NB4 (cell line): ENCODE results near the gene CRYBB1.

ENCODE experiments used
- CTCF ChIP-seq: IDR thresholded peaks from one replicate; pipeline ENCODE4 v1.5.1; 2012; ENCODE audit warnings: low read depth, low read length
- MAX ChIP-seq: IDR thresholded peaks from 2 replicates; pipeline ENCODE4 v1.6.1; 2011; ENCODE audit warnings: low read depth, low read length
- MYC ChIP-seq: IDR thresholded peaks from 2 replicates; pipeline ENCODE4 v1.6.1; 2011; ENCODE audit warnings: low read depth, low read length
- POLR2A ChIP-seq: IDR thresholded peaks from 2 replicates; pipeline ENCODE4 v1.6.1; 2011; ENCODE audit warnings: mild to moderate bottlenecking; ENCODE audit not compliant: insufficient read length; ENCODE audit errors: extremely low read depth

- TF ChIP-seq CTCF (no peak), MYC (no peak), MAX (no peak), POLR2A (no peak)
These were observed 13.5 kb downstream of the CRYBB1 start for GRCh38 chr22:26604368-26604767.
